ENCODE measurements around the gene TMEM120B.

DNA sequence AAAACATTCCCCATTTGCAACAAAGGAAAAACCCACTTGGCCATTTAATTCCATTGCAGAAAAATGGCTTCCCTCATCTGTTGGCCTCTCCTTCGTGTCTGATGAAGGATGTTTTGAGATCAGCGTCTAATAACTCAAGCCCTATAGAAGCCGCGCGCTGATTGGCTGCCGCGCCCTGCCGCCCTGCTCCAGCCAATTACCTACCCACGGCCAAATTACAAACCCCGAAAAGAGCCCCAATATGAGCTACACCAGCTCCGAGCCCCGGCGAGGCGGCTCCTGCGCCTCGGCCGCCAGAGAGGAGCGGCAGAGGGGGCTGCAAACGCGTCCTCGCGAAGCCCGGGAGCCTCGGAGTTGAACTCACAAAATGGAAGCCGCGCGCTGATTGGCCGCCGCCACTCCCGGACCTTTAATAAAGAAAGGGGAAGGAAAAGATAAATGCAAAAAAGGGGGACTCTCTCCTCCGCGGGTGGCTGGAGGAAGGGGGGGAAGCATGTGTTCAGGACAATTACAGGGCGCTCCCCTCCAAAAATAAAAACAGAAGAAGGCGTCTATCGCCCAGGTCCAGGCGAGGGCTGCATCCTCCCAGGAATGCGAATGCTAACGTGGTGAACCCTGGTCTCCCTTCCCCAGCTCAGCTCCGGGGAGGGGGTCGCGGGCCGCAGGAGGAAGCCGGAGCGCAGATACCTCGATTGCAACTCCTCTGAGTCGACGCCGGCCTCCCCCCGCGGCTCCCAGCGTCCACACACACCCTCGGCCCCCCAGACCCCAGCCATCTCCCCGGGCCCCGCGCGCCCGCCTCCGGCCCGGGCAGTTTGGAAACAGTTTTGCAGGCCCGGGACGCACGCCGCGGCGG is 90.5 kb downstream of the TMEM120B start:
- TF ChIP-seq, protein P1, sequence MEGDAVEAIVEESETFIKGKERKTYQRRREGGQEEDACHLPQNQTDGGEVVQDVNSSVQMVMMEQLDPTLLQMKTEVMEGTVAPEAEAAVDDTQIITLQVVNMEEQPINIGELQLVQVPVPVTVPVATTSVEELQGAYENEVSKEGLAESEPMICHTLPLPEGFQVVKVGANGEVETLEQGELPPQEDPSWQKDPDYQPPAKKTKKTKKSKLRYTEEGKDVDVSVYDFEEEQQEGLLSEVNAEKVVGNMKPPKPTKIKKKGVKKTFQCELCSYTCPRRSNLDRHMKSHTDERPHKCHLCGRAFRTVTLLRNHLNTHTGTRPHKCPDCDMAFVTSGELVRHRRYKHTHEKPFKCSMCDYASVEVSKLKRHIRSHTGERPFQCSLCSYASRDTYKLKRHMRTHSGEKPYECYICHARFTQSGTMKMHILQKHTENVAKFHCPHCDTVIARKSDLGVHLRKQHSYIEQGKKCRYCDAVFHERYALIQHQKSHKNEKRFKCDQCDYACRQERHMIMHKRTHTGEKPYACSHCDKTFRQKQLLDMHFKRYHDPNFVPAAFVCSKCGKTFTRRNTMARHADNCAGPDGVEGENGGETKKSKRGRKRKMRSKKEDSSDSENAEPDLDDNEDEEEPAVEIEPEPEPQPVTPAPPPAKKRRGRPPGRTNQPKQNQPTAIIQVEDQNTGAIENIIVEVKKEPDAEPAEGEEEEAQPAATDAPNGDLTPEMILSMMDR (IDR thresholded peaks at IDR 0.05; ENCODE audit: low read length): no peak
- no peak for TF ChIP-seq EZH2 (IDR thresholded peaks at IDR 0.05; ENCODE audit: borderline replicate concordance, low read length)

Measured in OCI-LY1 (cell line).